ENCODE measurements around the gene DQX1. TPM values are rescaled to one million over a fixed set of nuclear protein-coding genes. Genes with fewer than 3 reads are reported as not detected.

The DQX1 gene
- total and polyA plus RNA-seq, 9 of the 15 experiments (the other 6 are each of a cell fraction or from before 2014, with no cell fraction given): 0.04 to 0.38 (median 0.18) TPM; not detected in 1

DNA sequence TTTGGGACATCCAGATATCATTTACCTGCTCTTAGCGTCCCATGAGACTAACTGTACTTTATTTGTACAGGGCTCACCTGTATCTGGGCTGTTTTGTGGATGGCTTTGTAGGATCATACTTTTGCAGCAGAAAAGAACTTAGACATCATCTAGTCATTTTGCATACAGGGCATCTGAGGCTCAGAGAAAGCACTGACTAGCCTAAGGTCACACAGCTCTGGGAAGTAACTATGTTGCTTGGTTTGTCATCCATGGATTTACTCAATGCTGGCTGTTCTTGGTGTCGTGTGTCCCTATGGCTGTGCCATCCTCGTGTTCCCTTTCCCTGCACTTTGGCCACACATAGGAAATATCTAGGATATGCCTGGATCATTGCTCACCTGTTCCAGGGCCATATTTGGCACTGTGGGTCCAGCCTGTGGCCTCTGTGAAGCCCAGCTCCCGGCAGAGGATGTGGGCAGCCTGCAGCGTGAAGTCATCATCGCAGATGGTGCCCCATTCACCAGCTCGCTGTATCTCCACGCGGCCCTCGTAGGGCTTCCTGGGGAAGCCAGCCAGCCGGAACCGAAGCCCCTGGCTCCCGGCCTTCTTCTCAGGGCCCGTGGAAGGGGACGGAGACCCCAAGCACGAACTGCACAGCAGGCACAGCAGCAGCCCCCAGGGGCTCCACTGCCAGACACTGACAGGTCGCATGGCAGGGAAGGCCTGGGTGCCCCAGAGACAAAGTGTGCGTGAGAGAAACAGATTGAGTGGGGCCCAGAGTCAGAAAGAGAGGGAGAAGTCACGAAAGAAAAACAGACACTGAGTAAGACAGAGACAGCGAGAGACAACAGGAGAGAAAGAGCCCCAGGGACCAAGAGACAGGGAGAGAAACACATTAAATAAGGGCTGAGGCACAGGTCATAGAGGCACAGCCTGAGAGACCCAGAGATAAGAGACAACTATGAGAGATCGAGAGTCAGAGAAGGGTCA lies 26.2 kb upstream of the DQX1 start:
- BruUV-seq (replicated peaks): no TSS peak

DNA sequence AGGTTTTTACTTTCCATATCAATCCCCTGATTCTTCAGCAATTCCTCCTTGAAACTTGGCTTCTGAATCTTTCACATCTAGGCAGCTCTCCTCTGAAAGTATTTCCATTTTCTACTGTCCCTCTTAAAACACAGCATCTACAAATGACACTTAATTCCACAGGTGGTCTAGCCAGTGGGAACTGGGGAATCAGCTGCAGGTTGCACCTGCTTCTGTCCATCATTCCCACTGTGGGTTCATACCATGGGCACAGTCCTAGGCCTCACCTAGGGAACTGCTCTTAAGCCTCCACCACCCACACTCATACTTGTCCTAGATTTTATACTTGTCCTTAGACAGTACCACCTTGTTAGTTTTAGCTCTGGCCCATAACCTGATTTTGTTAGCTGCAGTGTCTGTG lies 25.5 kb upstream of the DQX1 start:
- no peaks in the 10 kb centered on the region for H3K9me3 ChIP-seq (replicated peaks; ENCODE audit: control insufficient read depth, insufficient read depth, low read depth, low read length)
- peaks cover 25 to 66% of the 10 kb centered on the region in 2 experiments for H3K4me1 ChIP-seq (replicated peaks in 1 of 2; ENCODE audit: control insufficient read depth in 2 of 2, insufficient read depth in 2 of 2, low read length in 2 of 2)
- POLR2A ChIA-PET: interaction anchor here (0.5 to 1.5 kb wide), 3 partner anchors 9 to 148 kb away, joined by 3 to 4 read pairs (median 3); no protein-coding TSS in a partner anchor
- no peak for ATAC-seq
- BruUV-seq (replicated peaks): no TSS peak
- H3K27me3 ChIP-seq (ENCODE audit: control insufficient read depth in 2 of 2, insufficient read depth in 2 of 2, low read length in 2 of 2): no peaks in the 10 kb centered on the region
- H2AFZ ChIP-seq (ENCODE audit: low read depth, low read length): no peak overlapping the region
- H3K4me3 ChIP-seq: no peak overlapping the region
- no peak overlapping the region for H3K4me2 ChIP-seq (ENCODE audit: insufficient read depth, low read length)
- H3K9ac ChIP-seq (ENCODE audit: insufficient read depth in 1 of 2, low read depth in 2 of 2, low read length in 2 of 2): no peak overlapping the region
- intact Hi-C loops (cut with micrococcal nuclease): no loop called here
- TF ChIP-seq FOS (IDR thresholded peaks at IDR 0.05; ENCODE audit: extremely low read depth, insufficient read length) (no peak), RUNX1 (IDR thresholded peaks at IDR 0.05; ENCODE audit: low read depth) (no peak), EGR1 (conservative IDR thresholded peaks at IDR 0.05) (no peak), ZNF3 (CRISPR knock-in tag; IDR thresholded peaks at IDR 0.05) (no peak), ZNF354B (CRISPR knock-in tag; IDR thresholded peaks at IDR 0.05) (no peak), ELF1 (tag; IDR thresholded peaks at IDR 0.05) (no peak), STAT5A (IDR thresholded peaks at IDR 0.05; ENCODE audit: borderline replicate concordance, low read length) (no peak)
- TF ChIP-seq, protein P1, sequence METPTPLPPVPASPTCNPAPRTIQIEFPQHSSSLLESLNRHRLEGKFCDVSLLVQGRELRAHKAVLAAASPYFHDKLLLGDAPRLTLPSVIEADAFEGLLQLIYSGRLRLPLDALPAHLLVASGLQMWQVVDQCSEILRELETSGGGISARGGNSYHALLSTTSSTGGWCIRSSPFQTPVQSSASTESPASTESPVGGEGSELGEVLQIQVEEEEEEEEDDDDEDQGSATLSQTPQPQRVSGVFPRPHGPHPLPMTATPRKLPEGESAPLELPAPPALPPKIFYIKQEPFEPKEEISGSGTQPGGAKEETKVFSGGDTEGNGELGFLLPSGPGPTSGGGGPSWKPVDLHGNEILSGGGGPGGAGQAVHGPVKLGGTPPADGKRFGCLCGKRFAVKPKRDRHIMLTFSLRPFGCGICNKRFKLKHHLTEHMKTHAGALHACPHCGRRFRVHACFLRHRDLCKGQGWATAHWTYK (CRISPR knock-in tag; IDR thresholded peaks at IDR 0.05): no peak
- no peaks in the 10 kb centered on the region for H4K20me1 ChIP-seq (replicated peaks; ENCODE audit: control insufficient read depth, insufficient read depth, low read length)
- peak; percentile 26 for FAIRE-seq
- H3K36me3 ChIP-seq (ENCODE audit: control insufficient read depth, insufficient read depth, low read length): peaks cover 7% of the 10 kb centered on the region; the same call in 1 of the 3 replicates
- CTCF ChIA-PET (ENCODE audit: low intra/inter-chr PET ratio): no interaction called here
- H3K9me1 ChIP-seq (ENCODE audit: control insufficient read depth, insufficient read depth, low read length): no peaks in the 10 kb centered on the region
- H3K27ac ChIP-seq (ENCODE audit: extremely low read depth, low read depth, low read length): no peak overlapping the region
- peaks cover 16% of the 10 kb centered on the region; the same call in 2 of the 3 replicates for H3K79me2 ChIP-seq (ENCODE audit: control insufficient read depth, insufficient read depth, low read length)
- no peak for DNase-seq (ENCODE audit: extremely low read depth in 1 of 4, low spot score in 3 of 4)
- in situ Hi-C loops (cut with MboI): no loop called here

More for the DNA sequence above, 26.2 kb upstream of the DQX1 start:
- H4K20me1 ChIP-seq (replicated peaks; ENCODE audit: control insufficient read depth, insufficient read depth, low read length): no peaks in the 10 kb centered on the region
- H3K79me2 ChIP-seq (ENCODE audit: control insufficient read depth, insufficient read depth, low read length): peaks cover 16% of the 10 kb centered on the region; the same call in 2 of the 3 replicates
- H3K4me2 ChIP-seq (ENCODE audit: insufficient read depth, low read length): no peak overlapping the region
- no peaks in the 10 kb centered on the region for H3K9me1 ChIP-seq (ENCODE audit: control insufficient read depth, insufficient read depth, low read length)
- ChIA-PET POLR2A (interaction anchor here (0.5 to 1.3 kb wide), 2 partner anchors 25 to 148 kb away, joined by 3 to 4 read pairs; no protein-coding TSS in a partner anchor), CTCF (ENCODE audit: low intra/inter-chr PET ratio) (no interaction called here)
- H3K9me3 ChIP-seq (replicated peaks; ENCODE audit: control insufficient read depth, insufficient read depth, low read depth, low read length): no peaks in the 10 kb centered on the region
- H3K4me1 ChIP-seq (replicated peaks in 1 of 2; ENCODE audit: control insufficient read depth in 2 of 2, insufficient read depth in 2 of 2, low read length in 2 of 2): peaks cover 25 to 66% of the 10 kb centered on the region in 2 experiments
- DNase-seq (ENCODE audit: extremely low read depth in 1 of 4, low spot score in 3 of 4) (no peak), ATAC-seq (no peak), FAIRE-seq (peak; percentile 60)
- TF ChIP-seq SMARCE1 (IDR thresholded peaks at IDR 0.05) (0 out of 2 replicates have a peak, but pooled peaks have one; percentile 13), BCOR (IDR thresholded peaks at IDR 0.05) (peak; percentile 54; the same call in 1 of the 2 replicates), NEUROD1 (IDR thresholded peaks at IDR 0.05; ENCODE audit: borderline replicate concordance, low read depth, low read length, partially characterized antibody) (no peak), RBM25 (IDR thresholded peaks at IDR 0.05; ENCODE audit: low read depth, low read length, severe bottlenecking) (peak; percentile 49), NFXL1 (CRISPR knock-in tag; IDR thresholded peaks at IDR 0.05) (no peak), ZFP36 (IDR thresholded peaks at IDR 0.05; ENCODE audit: low read depth, low read length, partially characterized antibody) (peak; percentile 60)
- 73% methylated on average over 16 of the region's 21 CpGs for WGBS (ENCODE audit: insufficient coverage, low coverage, missing lambda C conversion rate)
- H3K4me3 ChIP-seq: no peak overlapping the region
- H3K27me3 ChIP-seq (ENCODE audit: control insufficient read depth in 2 of 2, insufficient read depth in 2 of 2, low read length in 2 of 2): no peaks in the 10 kb centered on the region
- peak overlapping the region; percentile 49 for H2AFZ ChIP-seq (ENCODE audit: low read depth, low read length)
- intact Hi-C loops (cut with micrococcal nuclease): no loop called here
- in situ Hi-C loops (cut with MboI): no loop called here
- no peak overlapping the region for H3K27ac ChIP-seq (ENCODE audit: extremely low read depth, low read depth, low read length)
- peak overlapping the region; percentile 3 to 76; a peak in 3 of 4 replicates for H3K9ac ChIP-seq (ENCODE audit: insufficient read depth in 1 of 2, low read depth in 2 of 2, low read length in 2 of 2)
- H3K36me3 ChIP-seq (ENCODE audit: control insufficient read depth, insufficient read depth, low read length): peaks cover 13% of the 10 kb centered on the region; the same call in 1 of the 3 replicates

Measured in K562 (cell line).